IMR-90 (cell line): ENCODE results near the gene PUDP.

Experiments used
- CHD1 ChIP-seq: IDR thresholded peaks from 2 replicates; pipeline ENCODE4 v1.6.1; 2012; ENCODE audit warnings: low read depth, low read length, improper control_type of control experiment
- CTCF ChIP-seq: conservative IDR thresholded peaks from 2 replicates; pipeline ENCODE4 v1.5.1; 2012; ENCODE audit warnings: mild to moderate bottlenecking, low read depth, low read length, improper control_type of control experiment
- MAFK ChIP-seq: IDR thresholded peaks from 2 replicates; pipeline ENCODE4 v1.6.1; 2012; ENCODE audit warnings: low read depth, low read length, improper control_type of control experiment
- MAZ ChIP-seq: IDR thresholded peaks from 2 replicates; pipeline ENCODE4 v1.6.1; 2012; ENCODE audit warnings: low read depth, mild to moderate bottlenecking, low read length, improper control_type of control experiment, moderate library complexity, borderline replicate concordance
- MXI1 ChIP-seq: IDR thresholded peaks from 2 replicates; pipeline ENCODE4 v1.6.1; 2012; ENCODE audit warnings: low read depth, mild to moderate bottlenecking, low read length, moderate library complexity, borderline replicate concordance
- POLR2A ChIP-seq: IDR thresholded peaks from 2 replicates; pipeline ENCODE4 v1.6.1; 2012; ENCODE audit warnings: mild to moderate bottlenecking, low read depth, low read length
- RFX5 ChIP-seq: IDR thresholded peaks from 2 replicates; pipeline ENCODE4 v1.8.0; 2012; ENCODE audit warnings: low read depth, mild to moderate bottlenecking, low read length, moderate library complexity
- TF ChIP-seq, protein P1 (sequence below): fragments of 150-350 bp; IDR thresholded peaks from 2 replicates; pipeline ENCODE4 v1.6.1; 2017; ENCODE audit warnings: mild to moderate bottlenecking, antibody characterized with exemption, low read length, low read depth

DNA sequence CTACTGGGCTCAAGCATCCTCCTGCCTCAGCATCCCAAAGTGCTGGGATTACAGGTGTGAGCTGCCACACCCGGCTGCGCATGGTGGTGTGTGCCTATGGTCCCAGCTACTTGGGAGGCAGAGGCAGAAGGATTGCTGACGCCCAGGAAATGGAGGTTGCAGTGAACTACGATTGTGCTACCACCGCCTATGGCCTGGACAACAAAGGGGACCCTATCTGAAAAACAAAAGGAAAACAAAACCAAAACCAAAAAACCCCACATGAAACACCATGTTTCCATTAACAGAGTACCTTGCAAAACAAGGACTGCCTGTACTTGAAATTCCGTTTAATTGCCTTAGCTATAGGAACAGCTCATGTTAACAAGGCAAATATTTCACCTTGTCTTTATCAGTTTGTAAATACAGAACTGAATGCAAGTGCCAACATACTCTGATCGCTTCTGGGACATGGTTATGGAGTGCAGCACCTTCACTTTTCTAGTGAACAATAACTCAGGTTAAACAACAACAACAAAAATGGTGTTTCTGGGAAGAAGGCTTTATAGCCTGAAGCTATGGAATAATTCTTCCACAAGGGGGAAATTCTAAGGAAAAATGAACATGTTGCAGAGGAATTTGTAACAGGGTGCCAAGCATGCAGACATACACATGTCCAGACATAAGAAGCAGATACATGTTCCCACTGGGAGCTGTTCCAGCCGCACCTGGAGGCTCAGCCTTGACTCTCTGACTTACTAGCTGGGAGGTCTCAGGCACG is 73.6 kb downstream of the PUDP start:
- TF ChIP-seq, protein P1, sequence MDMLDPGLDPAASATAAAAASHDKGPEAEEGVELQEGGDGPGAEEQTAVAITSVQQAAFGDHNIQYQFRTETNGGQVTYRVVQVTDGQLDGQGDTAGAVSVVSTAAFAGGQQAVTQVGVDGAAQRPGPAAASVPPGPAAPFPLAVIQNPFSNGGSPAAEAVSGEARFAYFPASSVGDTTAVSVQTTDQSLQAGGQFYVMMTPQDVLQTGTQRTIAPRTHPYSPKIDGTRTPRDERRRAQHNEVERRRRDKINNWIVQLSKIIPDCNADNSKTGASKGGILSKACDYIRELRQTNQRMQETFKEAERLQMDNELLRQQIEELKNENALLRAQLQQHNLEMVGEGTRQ = no peak
- TF ChIP-seq POLR2A (no peak), CTCF (no peak), RFX5 (no peak), CHD1 (no peak), MAZ (no peak), MAFK (no peak), MXI1 (no peak)
